Mucosa of rectum (tissue), 2 donors: ENCODE results near the gene DCST2.

Experiments
- H3K27ac ChIP-seq, 2 donors: one replicate each; pipeline ENCODE4 v1.7.0; 2013; ENCODE audit warnings: inconsistent platforms in 2 of 2, low read depth in 2 of 2, low read length in 2 of 2
- H3K27me3 ChIP-seq, 2 donors: one replicate each; pipeline ENCODE4 v1.7.0; 2013; ENCODE audit warnings: low read length in 2 of 2; ENCODE audit not compliant: control insufficient read depth in 2 of 2, insufficient read depth in 2 of 2
- H3K36me3 ChIP-seq, 2 donors: one replicate each; pipeline ENCODE4 v1.7.0; 2013; ENCODE audit warnings: low read length in 2 of 2; ENCODE audit not compliant: control insufficient read depth in 2 of 2, insufficient read depth in 2 of 2
- H3K4me1 ChIP-seq, 2 donors: one replicate each; pipeline ENCODE4 v1.7.0; 2013; ENCODE audit warnings: low read length in 2 of 2, mild to moderate bottlenecking in 1 of 2; ENCODE audit not compliant: control insufficient read depth in 2 of 2, insufficient read depth in 2 of 2
- H3K4me3 ChIP-seq, 2 donors: one replicate each; pipeline ENCODE4 v1.7.0; 2013; ENCODE audit warnings: low read length in 2 of 2
- H3K9ac ChIP-seq, 2 donors: one replicate each; pipeline ENCODE4 v1.7.0; 2013; ENCODE audit warnings: low read length in 2 of 2, low read depth in 1 of 2, mild to moderate bottlenecking in 1 of 2
- H3K9me3 ChIP-seq, 2 donors: one replicate each; pipeline ENCODE4 v1.7.0; 2013; ENCODE audit warnings: low read length in 2 of 2; ENCODE audit not compliant: control insufficient read depth in 2 of 2
- donor health status: healthy.
- donor health status: Normal muscosa, but diverticular disease.

DCST2 gene

DNA sequence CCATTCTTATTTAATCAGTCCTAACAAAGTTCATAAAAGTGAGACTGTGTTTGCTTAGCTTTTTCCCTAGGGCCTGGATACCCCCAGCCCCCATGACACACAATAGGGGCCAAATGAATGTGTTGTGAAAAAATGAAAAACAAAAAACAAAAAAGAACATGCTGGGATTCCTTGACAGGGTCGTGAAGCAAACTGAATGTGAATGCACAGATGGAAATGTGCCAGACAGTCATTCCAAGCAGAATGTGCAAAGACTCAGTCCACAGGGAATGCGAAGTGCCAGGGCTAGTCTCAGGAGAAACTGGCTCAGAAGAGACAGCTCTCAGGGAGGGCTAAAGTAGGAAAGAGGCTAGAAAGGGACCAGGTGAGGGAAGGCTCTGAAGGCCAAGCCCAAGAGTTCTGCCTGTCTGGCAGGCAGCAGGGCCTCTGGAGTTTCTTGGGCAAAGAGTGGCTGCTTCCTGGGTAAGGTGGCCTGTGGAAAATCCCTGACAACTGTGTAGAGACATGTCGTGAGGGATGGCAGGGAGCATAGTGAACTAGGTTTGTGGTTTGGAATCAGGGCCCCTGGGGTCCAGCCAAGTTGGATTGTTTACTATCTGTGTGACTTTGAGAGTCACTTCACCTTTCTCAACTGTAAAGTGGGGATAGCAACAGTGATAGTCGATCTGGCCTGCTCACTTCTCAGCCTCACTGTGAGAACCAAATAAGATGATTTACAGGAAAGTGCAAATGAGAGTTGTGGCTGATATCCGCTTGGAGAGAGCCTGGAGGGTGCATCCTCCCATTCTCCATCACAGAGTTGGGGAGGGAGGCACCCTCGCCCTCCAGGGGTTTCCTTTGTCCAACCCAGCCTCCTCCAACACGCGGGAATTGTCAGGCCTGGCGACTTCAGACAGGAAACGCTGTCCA, 16.3 kb upstream of the DCST2 start:
- H3K27me3 ChIP-seq, result no peaks in the 10 kb centered on the region
- H3K9me3 ChIP-seq, result no peaks in the 10 kb centered on the region
- H3K4me1 ChIP-seq, result peaks cover 40 to 43% of the 10 kb centered on the region in 2 donors
- H3K4me3 ChIP-seq, result peak overlapping the region; percentile 71 to 85
- H3K36me3 ChIP-seq, result peaks cover 7 to 9% of the 10 kb centered on the region in 2 donors
- H3K27ac ChIP-seq, result peak overlapping the region; percentile 94 to 97
- peak overlapping the region; percentile 93 to 94 for H3K9ac ChIP-seq

DNA sequence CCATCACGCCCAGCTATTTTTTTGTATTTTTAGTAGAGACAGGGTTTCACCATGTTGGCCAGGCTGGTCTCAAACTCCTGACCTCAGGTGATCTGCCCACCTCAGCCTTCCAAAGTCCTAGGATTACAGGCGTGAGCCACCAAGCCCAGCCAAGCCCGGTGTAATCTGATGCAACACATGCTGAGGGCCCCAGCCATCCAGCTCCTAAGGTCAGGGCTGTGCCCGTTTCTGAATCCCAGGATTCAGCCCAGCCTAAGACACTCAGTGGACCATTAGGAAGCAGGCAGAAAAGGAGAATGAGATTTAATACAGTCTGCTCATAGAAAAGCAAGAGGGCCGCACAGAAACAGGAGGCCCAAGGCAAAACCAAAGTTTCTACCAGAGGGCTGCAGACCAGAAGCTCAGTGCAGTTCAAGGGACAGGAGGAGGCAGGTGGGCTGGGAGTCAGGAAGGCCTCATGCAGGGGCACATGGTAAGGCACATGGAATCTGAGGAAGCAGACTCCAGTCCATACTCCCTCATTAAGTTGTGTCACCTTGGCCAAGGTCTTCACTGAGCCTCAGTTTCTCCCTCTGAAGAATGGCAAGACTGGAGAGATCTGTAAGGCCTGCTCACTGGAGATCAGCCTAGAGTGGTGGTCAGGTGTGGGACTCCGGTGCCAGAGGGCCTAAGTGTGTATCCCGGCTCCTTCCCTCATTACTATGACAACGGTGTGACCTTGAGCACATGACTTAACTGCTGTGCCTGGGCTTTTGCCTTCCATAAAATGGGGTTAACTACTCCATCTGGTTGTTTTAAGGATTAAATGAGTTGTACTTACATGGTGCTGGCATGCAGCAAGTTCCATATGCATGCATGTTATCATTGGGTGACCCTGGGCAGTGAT, 15.1 kb upstream of the DCST2 start:
- no peaks in the 10 kb centered on the region for H3K27me3 ChIP-seq
- peaks cover 51 to 55% of the 10 kb centered on the region in 2 donors for H3K4me1 ChIP-seq
- no peak overlapping the region for H3K27ac ChIP-seq
- H3K9ac ChIP-seq, result no peak overlapping the region
- no peaks in the 10 kb centered on the region for H3K9me3 ChIP-seq
- peaks cover under 1 to 4% of the 10 kb centered on the region in 2 donors for H3K36me3 ChIP-seq
- no peak overlapping the region for H3K4me3 ChIP-seq

DNA sequence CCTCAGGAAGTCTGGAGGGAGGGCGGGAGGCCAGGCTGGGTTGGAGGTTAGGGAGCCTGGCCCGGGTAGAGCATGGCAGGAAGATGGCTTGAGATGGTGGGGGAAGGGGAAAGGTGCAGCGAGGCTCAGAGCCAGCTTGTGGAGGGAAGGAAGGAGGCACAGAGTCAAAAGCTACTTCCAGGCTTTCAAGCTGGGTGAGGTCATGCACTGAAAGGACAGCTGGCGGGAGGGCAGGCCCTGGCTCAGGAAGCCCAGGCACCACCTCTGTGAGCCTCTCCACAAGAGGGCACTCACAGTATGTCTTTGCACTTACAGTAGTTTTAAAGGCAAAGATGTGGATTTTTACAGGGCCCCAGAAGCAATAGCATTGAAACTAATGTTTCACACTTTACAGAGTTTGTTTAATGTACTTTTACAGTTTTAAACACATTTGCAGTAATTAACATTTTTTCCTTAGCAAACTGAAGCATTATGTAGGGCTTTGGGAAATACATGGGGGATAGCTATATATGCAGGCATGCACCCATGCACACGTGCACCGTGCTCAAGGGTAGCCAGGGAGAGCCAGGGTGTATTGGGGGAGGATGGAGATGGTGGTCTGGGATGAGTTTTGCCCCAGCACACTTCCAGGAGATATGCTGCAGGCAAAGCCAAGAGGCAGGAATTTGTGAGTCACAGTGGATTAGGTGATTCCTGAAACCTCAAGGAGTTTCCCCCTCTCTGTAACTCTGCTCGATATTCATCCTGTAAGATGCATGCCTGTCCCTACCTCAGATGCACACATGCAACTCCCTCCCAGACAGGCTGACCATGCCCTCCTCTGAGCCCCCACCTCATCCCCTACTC, 11.5 kb upstream of the DCST2 start:
- no peaks in the 10 kb centered on the region for H3K36me3 ChIP-seq
- no peaks in the 10 kb centered on the region for H3K9me3 ChIP-seq
- no peaks in the 10 kb centered on the region for H3K27me3 ChIP-seq
- H3K27ac ChIP-seq, result peak overlapping the region; percentile 90 to 97
- peaks cover 40 to 46% of the 10 kb centered on the region in 2 donors for H3K4me1 ChIP-seq
- H3K9ac ChIP-seq, result peak overlapping the region in 1 of 2 donors; percentile 74
- no peak overlapping the region for H3K4me3 ChIP-seq

DNA sequence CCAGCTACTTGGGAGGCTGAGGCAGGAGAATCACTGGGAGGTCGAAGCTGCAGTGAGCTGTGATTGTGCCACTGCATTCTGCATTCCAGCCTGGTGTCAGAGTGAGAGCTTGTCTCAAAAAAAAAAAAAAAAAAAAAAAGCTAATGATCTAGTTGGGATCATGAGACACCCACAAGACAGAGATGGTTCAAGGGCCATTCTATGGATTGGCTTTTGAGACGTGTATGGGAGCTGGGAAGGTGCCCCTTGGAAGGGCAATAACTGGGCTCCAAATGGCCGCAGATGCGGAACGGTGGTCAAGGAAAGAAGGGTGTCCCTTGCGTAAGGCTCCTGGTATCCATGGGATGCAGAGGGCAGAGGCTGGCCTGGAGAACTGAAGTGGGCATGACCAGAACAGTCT, 10.8 kb upstream of the DCST2 start:
- Histone ChIP-seq H3K4me3 (no peak overlapping the region), H3K27me3 (no peaks in the 10 kb centered on the region), H3K27ac (peak overlapping the region; percentile 90 to 97), H3K4me1 (peaks cover 35 to 41% of the 10 kb centered on the region in 2 donors), H3K36me3 (no peaks in the 10 kb centered on the region), H3K9me3 (no peaks in the 10 kb centered on the region), H3K9ac (peak overlapping the region; percentile 52 to 74)

DNA sequence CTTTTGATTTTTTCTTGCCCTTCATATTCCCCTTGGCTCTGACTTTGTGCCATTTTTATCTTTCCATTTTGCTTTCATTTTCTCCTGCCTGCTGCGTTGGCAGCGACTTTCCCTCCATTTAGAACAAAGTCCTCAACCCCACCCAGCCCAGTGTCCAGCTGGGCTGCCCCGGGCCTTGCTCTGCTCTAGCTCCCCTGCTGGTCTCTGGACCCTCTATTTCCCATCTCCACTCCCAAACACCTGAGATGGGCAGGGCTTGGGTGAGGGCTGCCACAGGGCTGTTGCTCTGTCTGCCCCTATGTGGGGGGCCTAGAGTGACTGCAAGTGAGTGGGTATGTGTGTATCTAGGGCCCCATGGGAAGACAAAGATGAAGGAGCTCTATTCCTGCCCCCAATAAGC, 10.2 kb upstream of the DCST2 start:
- Histone ChIP-seq H3K4me3 (peak overlapping the region; percentile 33 to 36), H3K9ac (peak overlapping the region; percentile 52 to 74), H3K27me3 (no peaks in the 10 kb centered on the region), H3K36me3 (no peaks in the 10 kb centered on the region), H3K27ac (peak overlapping the region; percentile 90 to 97), H3K9me3 (no peaks in the 10 kb centered on the region), H3K4me1 (peaks cover 36 to 41% of the 10 kb centered on the region in 2 donors)

DNA sequence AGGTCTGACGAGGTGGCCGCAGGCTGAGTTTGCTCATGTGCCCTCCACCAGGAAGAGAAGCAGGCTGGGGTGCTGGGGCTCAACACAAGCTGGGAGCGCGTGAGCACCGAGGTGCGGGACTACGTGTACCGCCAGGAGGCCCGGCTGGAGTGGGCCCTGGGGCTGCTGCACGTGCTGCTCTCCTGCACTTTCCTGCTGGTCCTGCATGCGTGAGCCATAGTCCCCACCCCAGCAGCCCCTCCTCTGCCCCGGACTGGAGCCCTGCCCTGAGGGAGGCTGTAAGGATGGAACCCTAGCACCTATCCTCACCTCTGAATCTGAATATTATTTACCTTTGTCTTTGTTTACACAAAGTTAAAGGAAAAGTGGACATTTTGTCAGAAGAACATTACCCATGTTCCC, 9.7 kb upstream of the DCST2 start:
- Histone ChIP-seq H3K9ac (peak overlapping the region; percentile 48 to 74), H3K4me1 (peaks cover 38 to 44% of the 10 kb centered on the region in 2 donors), H3K9me3 (no peaks in the 10 kb centered on the region), H3K4me3 (peak overlapping the region; percentile 33 to 36), H3K36me3 (no peaks in the 10 kb centered on the region), H3K27me3 (no peaks in the 10 kb centered on the region), H3K27ac (peak overlapping the region; percentile 90 to 97)

DNA sequence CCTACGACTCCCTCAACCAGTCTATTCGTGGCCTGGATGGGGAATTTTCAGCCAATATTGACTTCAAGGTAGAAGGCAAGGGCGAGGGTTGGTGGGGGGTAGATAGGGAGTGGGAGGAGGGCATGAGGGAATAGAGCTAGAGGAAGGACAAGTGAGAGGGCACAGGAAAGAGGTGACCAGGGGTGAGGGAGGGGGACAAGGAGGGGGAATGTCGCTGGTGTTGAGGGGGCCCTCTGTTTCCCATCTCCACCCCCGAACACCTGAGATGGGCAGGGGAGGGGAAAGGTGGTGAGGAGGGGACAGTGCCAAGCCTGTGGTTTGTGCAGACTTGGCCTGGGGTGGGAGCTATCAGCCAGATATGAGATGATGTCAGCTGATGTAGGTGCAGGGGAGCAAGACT, 9.2 kb upstream of the DCST2 start:
- peak overlapping the region in 1 of 2 donors; percentile 36 for H3K4me3 ChIP-seq
- peak overlapping the region; percentile 90 to 97 for H3K27ac ChIP-seq
- peak overlapping the region; percentile 48 to 74 for H3K9ac ChIP-seq
- H3K4me1 ChIP-seq, result peaks cover 43 to 49% of the 10 kb centered on the region in 2 donors
- no peaks in the 10 kb centered on the region for H3K9me3 ChIP-seq
- no peaks in the 10 kb centered on the region for H3K27me3 ChIP-seq
- H3K36me3 ChIP-seq, result no peaks in the 10 kb centered on the region

DNA sequence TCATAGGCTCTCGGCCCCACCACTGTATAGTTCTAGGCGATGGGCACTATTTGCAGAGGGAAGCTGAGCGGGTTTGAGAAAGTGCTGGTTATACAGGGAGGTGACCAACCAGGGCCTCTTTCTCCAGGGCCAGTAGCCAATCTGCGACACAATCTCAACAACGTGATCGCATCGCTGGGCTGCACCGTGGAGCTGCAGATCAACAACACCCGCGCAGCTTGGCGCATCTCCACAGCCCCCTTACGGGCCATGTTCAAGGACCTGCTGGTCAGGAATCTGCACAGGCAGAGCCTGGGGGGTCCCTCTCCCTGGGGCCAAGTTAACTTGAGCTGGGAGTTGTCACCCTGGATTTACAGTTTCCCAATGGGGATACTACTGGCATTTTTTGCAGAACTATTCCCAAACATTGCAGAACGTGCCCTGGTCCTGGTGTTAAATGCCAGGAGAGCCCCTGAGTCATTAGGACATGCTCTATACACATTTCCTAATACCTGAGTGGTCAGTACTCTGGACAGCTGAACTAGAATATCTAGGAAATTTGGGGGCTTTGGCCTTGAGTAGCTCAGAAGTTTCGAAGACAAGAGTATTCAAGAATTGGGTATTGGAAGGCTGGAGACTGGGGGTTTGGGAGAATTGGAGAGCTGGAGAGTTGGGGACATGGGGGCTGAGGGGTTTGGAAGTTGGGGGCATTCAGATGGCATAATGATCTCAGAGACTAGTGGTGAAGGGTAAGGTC, 6.9 kb upstream of the DCST2 start:
- Histone ChIP-seq H3K36me3 (no peaks in the 10 kb centered on the region), H3K27me3 (no peaks in the 10 kb centered on the region), H3K4me3 (no peak overlapping the region), H3K27ac (no peak overlapping the region), H3K9me3 (no peaks in the 10 kb centered on the region), H3K9ac (no peak overlapping the region), H3K4me1 (peaks cover 44 to 57% of the 10 kb centered on the region in 2 donors)

DNA sequence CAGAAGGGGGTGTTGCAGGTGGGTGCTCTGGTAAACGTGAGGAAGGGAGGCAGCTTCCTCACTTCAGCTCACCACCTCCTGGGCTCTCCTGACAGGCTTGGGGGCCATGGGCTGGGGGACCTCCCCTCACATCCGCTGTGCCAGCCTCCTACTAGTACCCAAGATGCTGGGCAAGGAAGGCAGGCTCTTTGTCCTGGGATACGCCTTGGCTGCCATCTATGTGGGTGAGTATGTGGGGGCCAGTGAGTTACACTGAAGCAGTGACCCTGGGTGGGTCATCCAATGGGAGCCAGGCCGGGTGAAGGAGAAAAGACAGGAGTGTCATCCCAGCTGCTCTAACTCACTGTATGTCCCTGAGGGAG, 5.7 kb upstream of the DCST2 start:
- Histone ChIP-seq H3K27ac (peak overlapping the region; percentile 85 to 92), H3K36me3 (no peaks in the 10 kb centered on the region), H3K4me3 (no peak overlapping the region), H3K27me3 (no peaks in the 10 kb centered on the region), H3K4me1 (peaks cover 33 to 45% of the 10 kb centered on the region in 2 donors), H3K9me3 (no peaks in the 10 kb centered on the region), H3K9ac (peak overlapping the region; percentile 64 to 67)
